OCI-LY1 (cell line): ENCODE results near the gene PPP1R36.

Experiments used
- CTCF ChIP-seq: fragments of 200-600 bp; sonication (generic), shearing (Covaris generic); IDR thresholded peaks from 2 replicates; pipeline ENCODE4 v1.5.1; 2017; ENCODE audit warnings: mild to moderate bottlenecking, antibody characterized with exemption, low read length, moderate library complexity, mixed read lengths
- EZH2 ChIP-seq: fragments of 200-600 bp; sonication (generic), shearing (Covaris generic); IDR thresholded peaks from 2 replicates; pipeline ENCODE4 v1.8.0; 2017; ENCODE audit warnings: borderline replicate concordance, mixed run types, mild to moderate bottlenecking, antibody characterized with exemption, low read length, moderate library complexity, mixed read lengths

- TF ChIP-seq CTCF, result no peak
- TF ChIP-seq EZH2, result no peak
These were observed 49.7 kb upstream of the PPP1R36 start for GRCh38 chr14:64500088-64500487.
